Stimulated activated effector memory CD8-positive, alpha-beta T cell treated with anti-CD3 and anti-CD28 coated beads, Interleukin-12 subunit alpha, Interleukin-12 subunit beta, amount 100 ng/mL, for 72 hours (primary cell): ENCODE data around the gene OR6N2.

Experiments
- ATAC-seq: fragments of 150-1000 bp; cut with Tn5 transposase; 2 replicates; pipeline ENCODE4 v1.10.0; 2021
- DNase-seq, 2 donors: peaks; one replicate each; pipeline ENCODE4 v3.0.0; 2021 to 2022; ENCODE audit warnings: low spot score in 2 of 2
- H3K27ac Mint-ChIP-seq: one replicate; pipeline ENCODE4 v1.8.0; 2022; ENCODE audit warnings: mild to moderate bottlenecking, mixed read lengths
- H3K36me3 Mint-ChIP-seq: one replicate; pipeline ENCODE4 v1.8.0; 2022; ENCODE audit warnings: mild to moderate bottlenecking, mixed read lengths
- H3K4me1 Mint-ChIP-seq: one replicate; pipeline ENCODE4 v1.8.0; 2022; ENCODE audit warnings: mixed read lengths
- H3K4me3 Mint-ChIP-seq: one replicate; pipeline ENCODE4 v1.8.0; 2022; ENCODE audit warnings: mild to moderate bottlenecking, mixed read lengths
- H3K9me3 Mint-ChIP-seq: one replicate; pipeline ENCODE4 v1.8.0; 2022; ENCODE audit warnings: mixed read lengths

The OR6N2 gene

GRCh38 chr1:158800526-158800925 is 19.5 kb upstream of the OR6N2 start:
- ATAC-seq: no peak
- Mint-ChIP-seq H3K4me3 (no peak overlapping the region), H3K27ac (no peak overlapping the region), H3K9me3 (no peaks in the 10 kb centered on the region), H3K4me1 (no peaks in the 10 kb centered on the region), H3K36me3 (no peaks in the 10 kb centered on the region)
- DNase-seq: no peak

DNA sequence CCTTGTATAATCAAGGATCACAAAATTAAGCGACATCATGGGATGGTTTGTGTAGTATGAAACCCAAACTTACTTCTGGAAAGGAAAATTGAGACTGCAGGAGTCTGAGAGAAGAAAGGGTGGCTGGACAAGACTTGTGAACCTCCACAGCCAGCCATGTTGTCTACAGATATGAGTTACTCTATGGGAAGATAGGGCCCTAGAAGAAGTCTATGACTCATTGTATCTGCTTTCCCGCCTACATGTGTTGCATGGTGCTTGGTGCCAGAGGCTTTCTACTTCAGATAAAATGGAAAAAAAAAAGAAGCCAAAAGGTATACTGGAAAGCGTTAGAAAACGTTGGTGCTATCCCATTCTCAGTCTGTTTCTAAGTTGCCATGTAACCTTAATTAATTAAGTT is 18.7 kb upstream of the OR6N2 start:
- ATAC-seq (peak; percentile 78), DNase-seq (no peak)
- no peak overlapping the region for H3K4me3 Mint-ChIP-seq
- H3K9me3 Mint-ChIP-seq: no peaks in the 10 kb centered on the region
- H3K27ac Mint-ChIP-seq: no peak overlapping the region
- no peaks in the 10 kb centered on the region for H3K4me1 Mint-ChIP-seq
- no peaks in the 10 kb centered on the region for H3K36me3 Mint-ChIP-seq

DNA sequence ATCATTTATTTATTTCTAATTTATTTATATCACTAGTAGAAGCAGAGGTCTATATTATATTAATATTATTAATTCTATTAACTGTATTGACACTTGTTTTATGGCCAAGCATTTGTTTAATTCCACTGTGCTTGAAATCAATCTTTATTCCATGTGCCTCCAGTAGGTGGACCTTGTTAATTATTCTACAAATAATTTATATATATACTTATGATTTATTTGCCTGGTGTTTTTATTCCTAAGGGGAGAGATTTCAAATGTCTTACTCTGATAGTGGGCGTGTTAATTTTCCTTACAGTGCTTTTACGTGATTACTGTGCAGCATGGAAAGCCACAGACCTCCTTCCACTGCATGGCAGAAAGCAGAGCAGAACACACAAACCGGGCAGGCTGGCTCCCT is 17.5 kb upstream of the OR6N2 start:
- Mint-ChIP-seq H3K36me3 (no peaks in the 10 kb centered on the region), H3K4me1 (peaks cover 8% of the 10 kb centered on the region), H3K27ac (no peak overlapping the region), H3K4me3 (no peak overlapping the region), H3K9me3 (no peaks in the 10 kb centered on the region)
- no peak for ATAC-seq
- DNase-seq: no peak

DNA sequence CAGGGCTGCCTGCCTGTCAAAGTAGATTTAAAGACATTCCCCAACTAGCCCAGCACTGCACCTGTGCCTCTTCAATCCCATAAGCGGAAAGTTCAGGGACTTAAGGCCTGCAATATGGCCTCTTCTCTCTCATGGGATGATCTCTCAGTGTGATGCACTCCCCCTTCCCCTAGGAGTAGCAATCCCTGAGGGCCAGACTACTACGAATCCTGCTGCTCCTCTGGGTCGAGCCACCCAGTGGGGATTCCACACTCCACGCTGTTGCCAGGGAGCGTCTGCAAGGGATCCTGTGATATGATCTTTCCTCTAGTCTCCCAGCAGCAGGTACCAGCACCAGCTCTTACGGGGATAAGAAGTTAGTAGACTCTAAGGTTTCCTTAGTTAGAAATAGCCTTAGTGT is 13.2 kb upstream of the OR6N2 start:
- Mint-ChIP-seq H3K27ac (no peak overlapping the region), H3K9me3 (no peaks in the 10 kb centered on the region), H3K4me3 (no peak overlapping the region), H3K4me1 (peaks cover 8% of the 10 kb centered on the region), H3K36me3 (no peaks in the 10 kb centered on the region)
- ATAC-seq (no peak), DNase-seq (no peak)

DNA sequence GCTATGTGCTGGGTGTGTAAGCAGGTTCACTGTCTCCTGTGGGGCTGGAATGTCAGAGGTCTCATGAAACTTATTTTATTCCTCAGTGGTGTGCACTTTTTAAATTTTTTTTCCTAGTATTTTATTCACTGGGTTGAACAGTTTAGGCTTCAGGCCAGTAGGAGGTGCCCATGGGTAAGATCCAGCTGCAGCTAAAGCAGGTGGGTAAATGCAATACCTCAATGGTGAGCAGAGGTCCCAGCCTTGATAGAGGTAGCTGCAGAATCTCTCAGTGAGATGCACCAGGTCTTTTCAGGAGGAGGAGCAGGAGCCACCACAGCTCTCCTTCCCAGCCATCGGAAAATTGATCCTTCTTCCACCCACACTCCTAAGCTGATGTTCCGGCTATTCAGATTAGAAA is 12.6 kb upstream of the OR6N2 start:
- ATAC-seq (peak; percentile 74), DNase-seq (peak in 1 of 2 donors; percentile 53)
- peaks cover 8% of the 10 kb centered on the region for H3K4me1 Mint-ChIP-seq
- no peaks in the 10 kb centered on the region for H3K9me3 Mint-ChIP-seq
- H3K4me3 Mint-ChIP-seq: no peak overlapping the region
- no peaks in the 10 kb centered on the region for H3K36me3 Mint-ChIP-seq
- H3K27ac Mint-ChIP-seq: no peak overlapping the region

GRCh38 chr1:158771950-158772866 is 8.8 kb downstream of the OR6N2 start, which contains the start of gene OR6N1:
TSS of gene OR6N1 (minus strand) at chr1:158772195. CDS start at chr1:158766682, 5,513 bp downstream.
- Mint-ChIP-seq H3K9me3 (no peaks in the 10 kb centered on the region), H3K4me1 (no peaks in the 10 kb centered on the region), H3K4me3 (no peak within 1 kb of the TSS), H3K36me3 (no peaks in the 10 kb centered on the region), H3K27ac (no peak within 1 kb of the TSS)
- DNase-seq: no peak
- ATAC-seq: no peak

DNA sequence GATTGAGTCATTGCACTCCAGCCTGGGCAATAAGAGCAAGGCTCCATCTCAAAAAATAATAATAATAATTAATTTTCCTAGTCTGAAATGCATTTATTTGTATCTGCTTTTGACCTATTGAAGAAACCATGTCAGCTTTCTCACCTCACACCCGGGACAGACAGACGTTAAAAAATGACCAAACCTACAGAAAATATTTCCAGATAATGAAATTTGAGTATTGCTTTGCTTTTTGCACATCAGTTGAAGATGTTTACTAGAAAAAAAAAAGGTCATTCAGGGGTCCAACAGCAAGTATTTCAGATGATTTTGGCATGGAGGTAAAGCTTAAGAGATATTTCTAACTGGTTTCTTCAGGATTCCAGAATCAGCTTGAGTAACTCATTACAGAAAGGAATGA is 26.6 kb downstream of the OR6N2 start, which contains the start of gene OR6K6:
OR6K6 (plus strand) TSS at position 301 of the 400 bp plus-strand sequence. CDS start 168 bp downstream, outside the sequence.
- H3K36me3 Mint-ChIP-seq: no peaks in the 10 kb centered on the region
- H3K9me3 Mint-ChIP-seq: no peaks in the 10 kb centered on the region
- no peak within 1 kb of the TSS for H3K4me3 Mint-ChIP-seq
- no peaks in the 10 kb centered on the region for H3K4me1 Mint-ChIP-seq
- no peak within 1 kb of the TSS for H3K27ac Mint-ChIP-seq
- DNase-seq: no peak
- ATAC-seq: no peak

DNA sequence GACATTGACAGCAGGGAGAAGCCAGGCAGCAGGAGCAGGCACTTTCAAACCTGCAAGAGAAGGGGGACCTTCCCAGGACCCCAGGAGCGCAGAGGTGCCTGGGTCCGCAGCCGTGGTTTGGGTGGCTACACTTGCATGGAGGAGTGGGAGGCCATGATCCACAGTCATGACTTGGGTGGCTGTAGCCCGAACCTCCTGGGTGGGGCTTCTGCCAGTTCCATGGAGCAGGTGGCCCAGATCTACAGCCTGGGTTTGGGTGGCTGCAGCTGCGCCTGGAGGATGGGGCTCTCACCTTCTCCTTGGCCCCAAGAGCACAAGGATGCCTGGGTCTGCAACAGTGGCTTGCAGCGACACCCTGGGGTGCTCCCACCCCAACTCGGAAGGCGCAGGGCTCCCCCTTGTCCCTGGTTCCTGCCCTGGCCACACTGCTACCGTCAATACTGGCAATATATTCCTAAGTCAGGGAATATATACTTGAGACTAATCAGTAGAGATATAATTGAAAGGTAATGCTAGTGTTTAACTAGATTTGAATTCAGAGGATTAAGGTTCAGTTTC is 28.8 kb downstream of the OR6N2 start:
- Mint-ChIP-seq H3K4me1 (no peaks in the 10 kb centered on the region), H3K9me3 (no peaks in the 10 kb centered on the region), H3K27ac (no peak overlapping the region), H3K4me3 (no peak overlapping the region), H3K36me3 (no peaks in the 10 kb centered on the region)
- ATAC-seq (no peak), DNase-seq (no peak)

GRCh38 chr1:158735848-158736247 is 45.2 kb downstream of the OR6N2 start:
- no peaks in the 10 kb centered on the region for H3K36me3 Mint-ChIP-seq
- no peak for ATAC-seq
- no peaks in the 10 kb centered on the region for H3K9me3 Mint-ChIP-seq
- no peak overlapping the region for H3K4me3 Mint-ChIP-seq
- DNase-seq: no peak
- H3K4me1 Mint-ChIP-seq: no peaks in the 10 kb centered on the region
- no peak overlapping the region for H3K27ac Mint-ChIP-seq

- H3K4me3 Mint-ChIP-seq: no peak overlapping the region
- no peak overlapping the region for H3K27ac Mint-ChIP-seq
- no peaks in the 10 kb centered on the region for H3K9me3 Mint-ChIP-seq
- ATAC-seq (no peak), DNase-seq (no peak)
- H3K36me3 Mint-ChIP-seq: no peaks in the 10 kb centered on the region
- H3K4me1 Mint-ChIP-seq: no peaks in the 10 kb centered on the region
Measured at GRCh38 chr1:158732524-158732923, 48.5 kb downstream of the OR6N2 start.

DNA sequence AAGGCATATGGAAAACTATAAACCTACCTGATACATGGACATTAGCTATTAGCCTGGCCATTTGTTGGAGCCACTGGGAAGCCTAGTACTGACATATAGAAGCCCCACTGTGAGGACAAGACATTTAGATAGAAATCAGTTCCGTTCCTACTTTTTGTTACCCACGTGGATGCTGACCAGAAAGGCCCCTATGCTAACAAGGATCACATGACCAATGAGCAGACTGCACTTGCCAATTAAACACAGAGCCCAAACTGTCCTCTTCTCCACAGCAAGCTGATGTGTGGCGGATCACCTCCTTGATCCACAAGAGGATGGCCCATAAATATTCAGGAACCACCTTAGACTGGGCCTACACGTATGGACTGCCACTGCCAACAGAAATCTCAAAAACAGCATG is 49.3 kb downstream of the OR6N2 start:
- Mint-ChIP-seq H3K4me1 (no peaks in the 10 kb centered on the region), H3K27ac (no peak overlapping the region), H3K36me3 (no peaks in the 10 kb centered on the region), H3K9me3 (no peaks in the 10 kb centered on the region), H3K4me3 (no peak overlapping the region)
- ATAC-seq (no peak), DNase-seq (no peak)

- H3K4me3 Mint-ChIP-seq: no peak overlapping the region
- H3K27ac Mint-ChIP-seq: no peak overlapping the region
- H3K4me1 Mint-ChIP-seq: no peaks in the 10 kb centered on the region
- ATAC-seq (no peak), DNase-seq (no peak)
- no peaks in the 10 kb centered on the region for H3K9me3 Mint-ChIP-seq
- H3K36me3 Mint-ChIP-seq: no peaks in the 10 kb centered on the region
Measured at GRCh38 chr1:158730453-158730852, 50.6 kb downstream of the OR6N2 start.

GRCh38 chr1:158728510-158729225 is 52.3 kb downstream of the OR6N2 start:
- no peak for ATAC-seq
- H3K27ac Mint-ChIP-seq: no peak overlapping the region
- H3K9me3 Mint-ChIP-seq: no peaks in the 10 kb centered on the region
- no peak for DNase-seq
- no peaks in the 10 kb centered on the region for H3K36me3 Mint-ChIP-seq
- H3K4me1 Mint-ChIP-seq: no peaks in the 10 kb centered on the region
- H3K4me3 Mint-ChIP-seq: no peak overlapping the region

DNA sequence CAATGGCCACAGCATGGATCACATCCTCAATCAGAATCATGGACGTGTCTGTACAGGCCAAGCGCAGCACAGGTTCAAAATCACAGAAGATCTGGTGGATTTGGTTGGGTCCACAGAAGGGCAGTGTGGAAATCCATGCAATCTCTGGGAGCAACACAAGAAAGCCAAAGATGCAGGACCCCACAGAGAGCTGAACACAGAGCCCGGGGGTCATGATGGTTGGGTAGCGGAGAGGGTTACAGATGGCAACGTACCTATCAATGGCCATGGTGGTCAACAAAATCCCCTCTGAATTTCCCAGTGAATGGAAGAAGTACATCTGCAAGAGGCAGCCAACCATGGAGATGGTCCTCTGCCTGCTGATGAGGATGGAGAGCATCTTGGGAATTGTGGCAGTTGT is 56.6 kb downstream of the OR6N2 start:
- H3K4me1 Mint-ChIP-seq: no peaks in the 10 kb centered on the region
- no peaks in the 10 kb centered on the region for H3K9me3 Mint-ChIP-seq
- H3K27ac Mint-ChIP-seq: no peak overlapping the region
- H3K36me3 Mint-ChIP-seq: no peaks in the 10 kb centered on the region
- ATAC-seq (no peak), DNase-seq (no peak)
- no peak overlapping the region for H3K4me3 Mint-ChIP-seq
